GM23338 (cell line): ENCODE measurements around the gene ASXL2. TPM values are rescaled to one million over a fixed set of nuclear protein-coding genes. Genes with fewer than 3 reads are reported as not detected.

Experiments used
- ATAC-seq: fragments of 200-7000 bp; cut with Tn5 transposase; 3 replicates; pipeline ENCODE4 v1.9.1; 2020
- DNase-seq: peaks from one replicate; pipeline ENCODE4 v3.0.0-alpha.2; 2015; ENCODE audit warnings: low spot score
- H2AFZ ChIP-seq: fragments of 200-600 bp; sonication (generic); 2 replicates; pipeline ENCODE4 v1.8.0; 2016; ENCODE audit warnings: antibody characterized with exemption, mild to moderate bottlenecking, moderate library complexity
- H3F3A ChIP-seq: fragments of 200-600 bp; sonication (generic); replicated peaks from 2 replicates; pipeline ENCODE4 v1.8.0; 2017; ENCODE audit warnings: antibody characterized with exemption, mixed run types, low read depth
- H3K27ac ChIP-seq: fragments of 200-600 bp; sonication (generic); 2 replicates; pipeline ENCODE4 v1.6.1; 2016; ENCODE audit warnings: low read depth
- H3K27me3 ChIP-seq: fragments of 200-600 bp; sonication (generic); 2 replicates; pipeline ENCODE4 v1.8.0; 2016; ENCODE audit warnings: mild to moderate bottlenecking, mixed run types, moderate library complexity; ENCODE audit not compliant: insufficient read depth
- H3K36me3 ChIP-seq: fragments of 200-600 bp; sonication (generic); 2 replicates; pipeline ENCODE4 v1.8.0; 2016; ENCODE audit warnings: mild to moderate bottlenecking; ENCODE audit not compliant: insufficient read depth
- H3K4me1 ChIP-seq: fragments of 200-600 bp; sonication (generic); 2 replicates; pipeline ENCODE4 v1.8.0; 2016; ENCODE audit warnings: mild to moderate bottlenecking, moderate library complexity; ENCODE audit not compliant: insufficient read depth
- H3K4me2 ChIP-seq: fragments of 200-600 bp; sonication (generic); 2 replicates; pipeline ENCODE4 v1.7.1; 2017; ENCODE audit warnings: mixed run types
- H3K4me3 ChIP-seq: fragments of 200-600 bp; sonication (generic); 2 replicates; pipeline ENCODE4 v1.6.1; 2016; ENCODE audit warnings: mixed run types
- H3K79me2 ChIP-seq: fragments of 200-600 bp; sonication (generic); replicated peaks from 2 replicates; pipeline ENCODE4 v1.8.0; 2017; ENCODE audit warnings: mild to moderate bottlenecking; ENCODE audit not compliant: insufficient read depth
- H3K9me2 ChIP-seq: fragments of 200-600 bp; sonication (generic); 2 replicates; pipeline ENCODE4 v1.8.0; 2017; ENCODE audit not compliant: insufficient read depth
- H4K20me1 ChIP-seq: fragments of 200-600 bp; sonication (generic); replicated peaks from 2 replicates; pipeline ENCODE4 v1.8.0; 2017; ENCODE audit warnings: mild to moderate bottlenecking; ENCODE audit not compliant: insufficient read depth
- H3K27ac Mint-ChIP-seq: 2 replicates; pipeline ENCODE4 v1.8.0; 2020; ENCODE audit warnings: inconsistent platforms, mild to moderate bottlenecking, moderate library complexity, mixed read lengths
- H3K27me3 Mint-ChIP-seq: 3 replicates; pipeline ENCODE4 v1.8.0; 2022; ENCODE audit warnings: low read depth, mild to moderate bottlenecking, moderate library complexity, mixed read lengths, inconsistent platforms; ENCODE audit not compliant: insufficient read depth, poor library complexity
- H3K36me3 Mint-ChIP-seq: 3 replicates; pipeline ENCODE4 v1.8.0; 2021; ENCODE audit warnings: low read depth, mild to moderate bottlenecking, inconsistent platforms, moderate library complexity, mixed read lengths
- H3K4me1 Mint-ChIP-seq: 3 replicates; pipeline ENCODE4 v1.8.0; 2020; ENCODE audit warnings: mild to moderate bottlenecking, inconsistent platforms, mixed read lengths
- H3K4me3 Mint-ChIP-seq: 3 replicates; pipeline ENCODE4 v1.8.0; 2021; ENCODE audit warnings: moderate library complexity, mild to moderate bottlenecking, inconsistent platforms, mixed read lengths
- H3K9me3 Mint-ChIP-seq: 3 replicates; pipeline ENCODE4 v1.8.0; 2020; ENCODE audit warnings: moderate library complexity, mild to moderate bottlenecking, inconsistent platforms, mixed read lengths
- CTCF ChIP-seq, 2 experiments: fragments of 200-600 bp in 1 of 2; sonication (generic) in 1 of 2; conservative IDR thresholded peaks; 2 replicates each; pipeline versions ENCODE4 v1.5.1 to v1.6.1; 2016 to 2017; ENCODE audit warnings: antibody characterized with exemption in 2 of 2, low read depth in 2 of 2, mild to moderate bottlenecking in 2 of 2, moderate library complexity in 1 of 2
- ETS1 ChIP-seq: IDR thresholded peaks from 2 replicates; pipeline ENCODE4 v1.6.1; 2016; ENCODE audit warnings: antibody characterized with exemption
- EZH2 ChIP-seq: fragments of 200-600 bp; sonication (generic); IDR thresholded peaks from one replicate; pipeline ENCODE4 v1.8.0; 2017; ENCODE audit warnings: antibody characterized with exemption, mild to moderate bottlenecking, low read depth; ENCODE audit not compliant: unreplicated experiment
- EZH2phosphoT487 ChIP-seq: fragments of 200-600 bp; sonication (generic); IDR thresholded peaks from one replicate; pipeline ENCODE4 v1.8.1; 2018; ENCODE audit warnings: antibody characterized with exemption; ENCODE audit not compliant: unreplicated experiment
- JUNB ChIP-seq: IDR thresholded peaks from one replicate; pipeline ENCODE4 v1.6.1; 2016; ENCODE audit warnings: antibody characterized with exemption; ENCODE audit not compliant: unreplicated experiment
- NANOG ChIP-seq: IDR thresholded peaks from 2 replicates; pipeline ENCODE4 v1.6.1; 2016; ENCODE audit warnings: antibody characterized with exemption, borderline replicate concordance
- POLR2AphosphoS5 ChIP-seq: IDR thresholded peaks from 2 replicates; pipeline ENCODE4 v1.6.1; 2016; ENCODE audit warnings: antibody characterized with exemption, low read depth
- ZNF114 ChIP-seq: fragments of 250-450 bp; sonication (Bioruptor Pico); IDR thresholded peaks from 2 replicates; pipeline ENCODE4 v1.5.0; 2020; ENCODE audit warnings: mild to moderate bottlenecking, moderate library complexity
- ZNF331 ChIP-seq: fragments of 250-450 bp; sonication (Bioruptor Pico); IDR thresholded peaks from 2 replicates; pipeline ENCODE4 v1.5.0; 2020; ENCODE audit warnings: low read depth, mild to moderate bottlenecking, moderate library complexity
- ZNF462 ChIP-seq: fragments of 250-450 bp; sonication (Bioruptor Pico); IDR thresholded peaks from 2 replicates; pipeline ENCODE4 v1.5.0; 2020; ENCODE audit warnings: mild to moderate bottlenecking, moderate library complexity
- polyA plus RNA-seq: library from polyadenylated mRNA; unstranded; fragments of >200 nt; fragmentation: Nextera tagmentation; extraction: Ambion mirVana; gene quantifications from 2 replicates; pipeline ENCODE4 v1.2.1, GENCODE V29; 2016
- total RNA-seq: library from RNA; depleted of rRNA; stranded (reverse); fragments of >200 nt; shearing (Covaris generic); gene quantifications from 2 replicates; pipeline ENCODE4 v1.2.3, GENCODE V29; 2014

ASXL2 gene
- total and polyA plus RNA-seq, 2 experiments from 2014 or later = 7.0 to 21.8 TPM

GRCh38 chr2:25885933-25886332 is 7.6 kb upstream of the ASXL2 start:
- no peak for ATAC-seq
- Histone ChIP-seq H3K79me2 (no peaks in the 10 kb centered on the region), H2AFZ (no peak overlapping the region), H3K4me3 (no peak overlapping the region), H3K27ac (no peak overlapping the region), H3K9me2 (no peaks in the 10 kb centered on the region), H3F3A (no peaks in the 10 kb centered on the region), H4K20me1 (no peaks in the 10 kb centered on the region; the same call in 1 of the 2 replicates), H3K4me2 (no peak overlapping the region), H3K36me3 (no peaks in the 10 kb centered on the region), H3K4me1 (no peaks in the 10 kb centered on the region), H3K27me3 (no peaks in the 10 kb centered on the region)
- Mint-ChIP-seq H3K27me3 (peaks cover 1% of the 10 kb centered on the region), H3K9me3 (no peaks in the 10 kb centered on the region; the same call in 2 of the 3 replicates), H3K4me3 (no peak overlapping the region), H3K36me3 (no peaks in the 10 kb centered on the region), H3K27ac (no peak overlapping the region), H3K4me1 (no peaks in the 10 kb centered on the region; the same call in 2 of the 3 replicates)
- no peak for TF ChIP-seq POLR2AphosphoS5
- no peak for TF ChIP-seq CTCF (conservative IDR thresholded peaks at IDR 0.05; ENCODE audit: low read depth in 2 of 2)
- TF ChIP-seq ZNF331 (CRISPR knock-in tag) = no peak
- no peak for DNase-seq

GRCh38 chr2:25881764-25882163 is 3.5 kb upstream of the ASXL2 start:
- Mint-ChIP-seq H3K36me3 (no peaks in the 10 kb centered on the region), H3K9me3 (no peaks in the 10 kb centered on the region; the same call in 2 of the 3 replicates), H3K27me3 (peaks cover 4% of the 10 kb centered on the region), H3K4me1 (peaks cover 11% of the 10 kb centered on the region), H3K27ac (no peak overlapping the region), H3K4me3 (no peak overlapping the region)
- Histone ChIP-seq H2AFZ (no peak overlapping the region), H3K79me2 (peaks cover 10% of the 10 kb centered on the region), H3K27ac (no peak overlapping the region), H3K4me1 (peaks cover 8% of the 10 kb centered on the region; the same call in 1 of the 2 replicates), H3K9me2 (no peaks in the 10 kb centered on the region), H3K4me3 (no peak overlapping the region), H4K20me1 (no peaks in the 10 kb centered on the region), H3K4me2 (no peak overlapping the region), H3F3A (peaks cover 4% of the 10 kb centered on the region), H3K36me3 (no peaks in the 10 kb centered on the region), H3K27me3 (no peaks in the 10 kb centered on the region)
- DNase-seq (no peak), ATAC-seq (no peak)
- TF ChIP-seq ETS1 (no peak), ZNF331 (CRISPR knock-in tag) (no peak), EZH2 (no peak), ZNF114 (no peak), NANOG (no peak), JUNB (no peak), EZH2phosphoT487 (no peak), CTCF (conservative IDR thresholded peaks at IDR 0.05; ENCODE audit: low read depth in 2 of 2) (no peak), ZNF462 (CRISPR knock-in tag) (no peak)
